ENCODE results near the gene HCN2. TPM values are rescaled to one million over a fixed set of nuclear protein-coding genes. Genes with fewer than 3 reads are reported as not detected.

Gene HCN2
- total RNA-seq, 5 donors from 2014 or later (not counting 1 experiment from before 2014, with no cell fraction given), result 0.93 to 4.4 (median 3.6) TPM

Other genes starting within 250 kb of the HCN2 start
- 10 to 100 TPM; 13.1 to 23.2 (median 18.0) TPM for gene MIER2, start 245.1 kb upstream of the HCN2 start, total RNA-seq
- under 1 TPM in 1 of 5 donors, not detected in 4; 0.06 TPM for gene C2CD4C, start 180.7 kb upstream of the HCN2 start, total RNA-seq
- 1 to 10 TPM in 4 of 5 donors, under 1 TPM in 1; 0.66 to 4.4 (median 3.4) TPM for gene SHC2, start 128.8 kb upstream of the HCN2 start, total RNA-seq
- gene MADCAM1, start 93.4 kb upstream of the HCN2 start, total RNA-seq, result 1 to 10 TPM in 3 of 5 donors, under 1 TPM in 2; 0.40 to 1.6 (median 1.4) TPM
- 10 to 100 TPM; 22.2 to 44.4 (median 39.4) TPM for gene TPGS1, start 82.4 kb upstream of the HCN2 start, total RNA-seq
- gene CDC34, start 58.1 kb upstream of the HCN2 start, total RNA-seq, result 10 to 100 TPM; 35.4 to 52.6 (median 51.3) TPM
- gene GZMM, start 45.8 kb upstream of the HCN2 start, total RNA-seq, result 10 to 100 TPM; 66.2 to 91.0 (median 78.6) TPM
- gene BSG, start 17.3 kb upstream of the HCN2 start, total RNA-seq, result 100 to 1,000 TPM in 4 of 5 donors, 10 to 100 TPM in 1; 89.3 to 165 (median 152) TPM
- 100 to 1,000 TPM in 3 of 5 donors, 10 to 100 TPM in 2; 61.3 to 118 (median 103) TPM for gene POLRMT, start 43.7 kb downstream of the HCN2 start, total RNA-seq
- gene FGF22, start 50.0 kb downstream of the HCN2 start, total RNA-seq, result 1 to 10 TPM in 3 of 5 donors, under 1 TPM in 2; 0.35 to 3.9 (median 2.8) TPM
- 100 to 1,000 TPM in 4 of 5 donors, 10 to 100 TPM in 1; 98.8 to 139 (median 118) TPM for gene RNF126, start 73.3 kb downstream of the HCN2 start, total RNA-seq
- gene FSTL3, start 86.5 kb downstream of the HCN2 start, total RNA-seq, result 1 to 10 TPM; 2.0 to 5.3 (median 4.1) TPM
- 1 to 10 TPM in 3 of 5 donors, under 1 TPM in 1, not detected in 1; 0.86 to 2.5 (median 1.7) TPM for gene PRSS57, start 105.6 kb downstream of the HCN2 start, total RNA-seq
- under 1 TPM in 4 of 5 donors, not detected in 1; 0.19 to 0.57 (median 0.41) TPM for gene PALM, start 119.1 kb downstream of the HCN2 start, total RNA-seq
- gene MISP, start 161.2 kb downstream of the HCN2 start, total RNA-seq, result under 1 TPM in 3 of 5 donors, not detected in 2; 0.10 to 0.16 (median 0.15) TPM
- gene PTBP1, start 207.6 kb downstream of the HCN2 start, total RNA-seq, result 100 to 1,000 TPM; 307 to 343 (median 316) TPM
- under 1 TPM in 3 of 5 donors, not detected in 2; 0.22 to 0.36 (median 0.26) TPM for gene PLPPR3, start 232.1 kb downstream of the HCN2 start, total RNA-seq
- 1 to 10 TPM in 2 of 5 donors, under 1 TPM in 3; 0.20 to 1.2 (median 0.38) TPM for gene AZU1, start 238.0 kb downstream of the HCN2 start, total RNA-seq